ENCODE results near the gene DUSP2.
A peak's percentile ranks its signal among the peaks of the same experiment; 100 is the strongest.

The DUSP2 gene

GRCh38 chr2:96117701-96118588 lies 27.3 kb downstream of the DUSP2 start:
- no peak for DNase-seq
- H3K9me3 Mint-ChIP-seq: no peaks in the 10 kb centered on the region
- H3K4me1 Mint-ChIP-seq: peaks cover 45% of the 10 kb centered on the region
- peak overlapping the region; percentile 64 to 67 for H3K4me3 Mint-ChIP-seq
- peaks cover 61% of the 10 kb centered on the region for H3K27me3 Mint-ChIP-seq
- no peak overlapping the region for H3K27ac Mint-ChIP-seq
- ATAC-seq: no peak

- Mint-ChIP-seq H3K27me3 (peaks cover 61% of the 10 kb centered on the region), H3K9me3 (no peaks in the 10 kb centered on the region), H3K27ac (no peak overlapping the region), H3K4me3 (peak overlapping the region; percentile 64 to 90), H3K4me1 (peaks cover 45% of the 10 kb centered on the region)
- ATAC-seq: peak; percentile 78
- DNase-seq: peak; percentile 69 to 83
Observed at GRCh38 chr2:96116879-96117533, 28.2 kb downstream of the DUSP2 start.

GRCh38 chr2:96116424-96116878 lies 28.8 kb downstream of the DUSP2 start, which contains the start of gene ADRA2B:
ADRA2B (minus strand) TSS chr2:96116571; CDS start chr2:96116149, 422 bp downstream.
- Mint-ChIP-seq H3K4me3 (peak within 1 kb of the TSS; percentile 82 to 90), H3K27ac (peak within 1 kb of the TSS in 1 of 2 donors; percentile 27), H3K4me1 (peaks cover 44% of the 10 kb centered on the region), H3K27me3 (peaks cover 56% of the 10 kb centered on the region), H3K9me3 (no peaks in the 10 kb centered on the region)
- ATAC-seq (peak; percentile 68), DNase-seq (peak in 1 of 2 donors; percentile 66)

- Mint-ChIP-seq H3K27ac (peak overlapping the region in 1 of 2 donors; percentile 27), H3K4me1 (peaks cover 38% of the 10 kb centered on the region)
- ATAC-seq: peak; percentile 3
Observed at GRCh38 chr2:96115631-96116423, 29.4 kb downstream of the DUSP2 start.

GRCh38 chr2:96114903-96115581 lies 30.2 kb downstream of the DUSP2 start:
- Mint-ChIP-seq H3K27ac (no peak overlapping the region), H3K9me3 (no peaks in the 10 kb centered on the region), H3K4me3 (peak overlapping the region; percentile 82 to 90), H3K4me1 (peaks cover 30% of the 10 kb centered on the region), H3K27me3 (peaks cover 42% of the 10 kb centered on the region)
- no peak for ATAC-seq
- DNase-seq: no peak

More at GRCh38 chr2:96115631-96116423, 29.4 kb downstream of the DUSP2 start:
- no peak for DNase-seq
- H3K27me3 Mint-ChIP-seq: peaks cover 50% of the 10 kb centered on the region
- H3K9me3 Mint-ChIP-seq: no peaks in the 10 kb centered on the region
- peak overlapping the region; percentile 82 to 90 for H3K4me3 Mint-ChIP-seq

- H3K27ac Mint-ChIP-seq: no peak overlapping the region
- no peak for ATAC-seq
- peaks cover 25% of the 10 kb centered on the region for H3K4me1 Mint-ChIP-seq
- DNase-seq: no peak
- H3K27me3 Mint-ChIP-seq: peaks cover 37% of the 10 kb centered on the region
- H3K4me3 Mint-ChIP-seq: no peak overlapping the region
- no peaks in the 10 kb centered on the region for H3K9me3 Mint-ChIP-seq
Observed at GRCh38 chr2:96114546-96114902, 30.7 kb downstream of the DUSP2 start.

- Mint-ChIP-seq H3K9me3 (no peaks in the 10 kb centered on the region), H3K27ac (no peak overlapping the region), H3K4me3 (no peak overlapping the region), H3K4me1 (peaks cover 22% of the 10 kb centered on the region), H3K27me3 (peaks cover 32% of the 10 kb centered on the region)
- ATAC-seq (no peak), DNase-seq (no peak)
Observed at GRCh38 chr2:96113951-96114350, 31.3 kb downstream of the DUSP2 start.

- Mint-ChIP-seq H3K4me3 (no peak overlapping the region), H3K27me3 (peaks cover 32% of the 10 kb centered on the region), H3K27ac (no peak overlapping the region), H3K4me1 (peaks cover 22% of the 10 kb centered on the region), H3K9me3 (no peaks in the 10 kb centered on the region)
- DNase-seq (no peak), ATAC-seq (no peak)
Observed at GRCh38 chr2:96113367-96113677, 31.9 kb downstream of the DUSP2 start.

- Mint-ChIP-seq H3K4me1 (peaks cover 17% of the 10 kb centered on the region), H3K4me3 (no peak overlapping the region), H3K27me3 (peaks cover 31% of the 10 kb centered on the region), H3K27ac (no peak overlapping the region), H3K9me3 (no peaks in the 10 kb centered on the region)
- ATAC-seq: no peak
- DNase-seq: no peak
Observed at GRCh38 chr2:96112501-96113366, 32.5 kb downstream of the DUSP2 start.

- no peak for ATAC-seq
Observed at GRCh38 chr2:96111823-96112500, 33.3 kb downstream of the DUSP2 start.

GRCh38 chr2:96111257-96111640 lies 34.0 kb downstream of the DUSP2 start:
- no peak overlapping the region for H3K27ac Mint-ChIP-seq
- no peak for DNase-seq
- no peak for ATAC-seq
- H3K27me3 Mint-ChIP-seq: peaks cover 26% of the 10 kb centered on the region
- H3K9me3 Mint-ChIP-seq: no peaks in the 10 kb centered on the region
- peaks cover 9% of the 10 kb centered on the region for H3K4me1 Mint-ChIP-seq
- no peak overlapping the region for H3K4me3 Mint-ChIP-seq

More at GRCh38 chr2:96111823-96112500, 33.3 kb downstream of the DUSP2 start:
- peaks cover 10% of the 10 kb centered on the region for H3K4me1 Mint-ChIP-seq
- peaks cover 26% of the 10 kb centered on the region for H3K27me3 Mint-ChIP-seq
- no peak overlapping the region for H3K4me3 Mint-ChIP-seq
- no peak for DNase-seq
- H3K27ac Mint-ChIP-seq: no peak overlapping the region
- H3K9me3 Mint-ChIP-seq: no peaks in the 10 kb centered on the region

- Mint-ChIP-seq H3K27me3 (peaks cover 21% of the 10 kb centered on the region), H3K27ac (no peak overlapping the region), H3K4me3 (no peak overlapping the region), H3K9me3 (peaks cover 0 to 4% of the 10 kb centered on the region in 2 donors), H3K4me1 (peaks cover 4% of the 10 kb centered on the region)
- DNase-seq: no peak
- no peak for ATAC-seq
Observed at GRCh38 chr2:96110621-96111256, 34.5 kb downstream of the DUSP2 start.

- DNase-seq (no peak), ATAC-seq (no peak)
- H3K4me3 Mint-ChIP-seq: no peak overlapping the region
- H3K27ac Mint-ChIP-seq: no peak overlapping the region
- no peaks in the 10 kb centered on the region for H3K4me1 Mint-ChIP-seq
- H3K9me3 Mint-ChIP-seq: peaks cover 7 to 11% of the 10 kb centered on the region in 2 donors
- peaks cover 14% of the 10 kb centered on the region for H3K27me3 Mint-ChIP-seq
Observed at GRCh38 chr2:96109931-96110511, 35.2 kb downstream of the DUSP2 start.
